HG02763 (cell line): ENCODE measurements around the gene LAMC3.

Source experiments
- ATAC-seq: cut with Tn5 transposase; IDR thresholded peaks from one replicate; pipeline ENCODE4 v1.9.1; 2021; ENCODE audit warnings: mild to moderate bottlenecking, moderate library complexity; ENCODE audit not compliant: unreplicated experiment

LAMC3 gene

DNA sequence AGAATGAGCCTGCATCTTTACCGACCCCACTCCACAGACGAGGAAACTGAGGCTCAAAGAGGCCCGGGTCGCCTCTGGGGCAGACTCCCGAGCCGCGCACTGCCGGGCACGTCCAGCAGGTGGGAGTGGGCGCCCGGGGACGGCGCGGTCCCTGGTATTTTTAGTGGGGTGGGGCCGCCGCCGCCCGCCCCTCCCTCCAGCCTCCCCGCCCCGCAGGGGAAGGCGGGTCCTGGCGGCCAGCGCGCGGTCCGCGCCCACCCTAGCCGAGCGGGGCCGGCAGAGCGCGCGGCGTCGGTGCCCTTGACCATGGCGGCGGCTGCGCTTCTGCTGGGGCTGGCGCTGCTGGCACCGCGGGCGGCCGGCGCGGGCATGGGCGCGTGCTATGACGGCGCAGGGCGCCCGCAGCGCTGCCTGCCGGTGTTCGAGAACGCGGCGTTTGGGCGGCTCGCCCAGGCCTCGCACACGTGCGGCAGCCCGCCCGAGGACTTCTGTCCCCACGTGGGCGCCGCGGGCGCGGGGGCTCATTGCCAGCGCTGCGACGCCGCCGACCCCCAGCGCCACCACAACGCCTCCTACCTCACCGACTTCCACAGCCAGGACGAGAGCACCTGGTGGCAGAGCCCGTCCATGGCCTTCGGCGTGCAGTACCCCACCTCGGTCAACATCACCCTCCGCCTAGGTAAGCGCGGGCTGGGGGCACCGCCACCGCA is at the start of gene LAMC3:
Gene LAMC3, plus strand, starts transcription at position 266 of the 710 bp plus-strand sequence. Its CDS starts 41 bp downstream, at position 307.
- no peak for ATAC-seq

GRCh38 chr9:130959809-130960334 is 49.1 kb upstream of the LAMC3 start:
- ATAC-seq: no peak

- ATAC-seq: no peak
Measured at GRCh38 chr9:130960522-130961378, 48.2 kb upstream of the LAMC3 start.

- ATAC-seq: no peak
Measured at GRCh38 chr9:130961511-130962300, 47.3 kb upstream of the LAMC3 start.

DNA sequence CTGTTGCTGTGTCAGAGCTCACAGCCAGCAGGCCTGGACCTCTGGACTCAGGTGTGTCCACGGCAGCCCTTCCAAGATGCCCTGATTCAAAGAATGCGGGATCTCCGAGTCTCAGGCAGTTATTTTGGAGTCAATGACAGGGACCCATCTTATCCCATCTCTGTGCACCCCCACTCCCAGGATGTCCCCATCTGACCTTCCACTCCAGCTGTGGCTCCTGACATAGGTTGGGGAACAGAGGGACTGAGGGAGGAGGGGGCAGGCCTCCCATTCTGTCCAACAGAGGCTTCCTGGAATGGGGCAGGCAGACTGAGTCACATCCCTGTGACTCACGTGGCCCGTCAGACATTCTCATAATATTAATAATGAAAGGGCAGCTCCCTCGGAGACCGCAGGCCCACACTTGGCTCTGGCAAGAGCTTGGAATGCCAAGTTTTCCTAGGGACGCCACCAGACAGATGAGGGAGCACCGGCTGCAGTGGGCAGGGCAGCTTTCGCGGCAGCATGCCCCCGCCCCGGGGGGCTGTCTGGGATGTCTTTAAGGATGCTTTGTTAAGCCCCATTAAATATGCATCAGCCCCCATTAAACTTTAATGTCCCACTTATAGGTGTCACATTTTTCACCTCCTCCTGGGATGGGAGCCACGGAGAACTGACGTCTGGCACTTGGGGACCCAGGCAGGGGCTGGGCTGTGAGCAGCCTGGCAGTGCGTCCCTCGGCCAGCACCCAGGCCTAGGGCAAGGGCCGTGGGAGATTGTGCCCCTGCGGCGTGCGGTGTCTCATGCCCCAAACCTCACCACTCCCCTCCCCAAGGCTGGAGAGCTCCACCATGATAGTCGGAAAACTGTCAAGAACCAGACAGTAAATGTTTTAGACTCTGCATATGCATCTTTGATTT is 46.3 kb upstream of the LAMC3 start:
- no peak for ATAC-seq

DNA sequence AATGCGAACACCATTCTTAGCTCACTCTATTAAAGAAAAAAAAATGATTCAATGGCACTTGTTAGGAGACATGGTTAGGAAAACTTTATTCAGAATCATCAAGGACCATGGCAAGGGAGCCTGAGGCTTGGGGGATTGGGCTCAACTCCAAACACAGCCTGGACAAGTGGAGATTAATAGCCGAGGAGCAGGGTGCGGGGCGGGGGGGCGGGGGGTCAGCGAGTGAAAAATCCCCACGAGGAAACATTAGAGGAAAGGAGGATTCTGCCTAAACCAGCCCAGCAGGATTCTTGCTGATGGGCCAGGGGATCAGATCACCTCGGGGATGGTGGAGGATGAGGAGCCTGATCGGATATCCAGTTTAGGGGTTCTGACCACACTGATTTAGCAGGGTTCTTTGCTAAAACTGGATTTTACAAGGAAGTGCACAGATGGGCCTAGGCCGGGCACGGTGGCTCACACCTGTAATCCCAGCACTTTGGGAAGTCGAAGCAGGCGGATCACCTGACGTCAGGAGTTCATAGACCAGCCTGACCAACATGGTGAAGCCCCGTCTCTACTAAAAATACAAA is 45.6 kb upstream of the LAMC3 start:
- no peak for ATAC-seq

GRCh38 chr9:130963916-130964315 is 45.1 kb upstream of the LAMC3 start:
- no peak for ATAC-seq

- ATAC-seq: no peak
Measured at GRCh38 chr9:130965680-130966079, 43.3 kb upstream of the LAMC3 start.

- no peak for ATAC-seq
Measured at GRCh38 chr9:130970052-130970451, 38.9 kb upstream of the LAMC3 start.

GRCh38 chr9:130970855-130971254 is 38.1 kb upstream of the LAMC3 start:
- ATAC-seq: no peak

GRCh38 chr9:130971294-130971849 is 37.6 kb upstream of the LAMC3 start:
- no peak for ATAC-seq

DNA sequence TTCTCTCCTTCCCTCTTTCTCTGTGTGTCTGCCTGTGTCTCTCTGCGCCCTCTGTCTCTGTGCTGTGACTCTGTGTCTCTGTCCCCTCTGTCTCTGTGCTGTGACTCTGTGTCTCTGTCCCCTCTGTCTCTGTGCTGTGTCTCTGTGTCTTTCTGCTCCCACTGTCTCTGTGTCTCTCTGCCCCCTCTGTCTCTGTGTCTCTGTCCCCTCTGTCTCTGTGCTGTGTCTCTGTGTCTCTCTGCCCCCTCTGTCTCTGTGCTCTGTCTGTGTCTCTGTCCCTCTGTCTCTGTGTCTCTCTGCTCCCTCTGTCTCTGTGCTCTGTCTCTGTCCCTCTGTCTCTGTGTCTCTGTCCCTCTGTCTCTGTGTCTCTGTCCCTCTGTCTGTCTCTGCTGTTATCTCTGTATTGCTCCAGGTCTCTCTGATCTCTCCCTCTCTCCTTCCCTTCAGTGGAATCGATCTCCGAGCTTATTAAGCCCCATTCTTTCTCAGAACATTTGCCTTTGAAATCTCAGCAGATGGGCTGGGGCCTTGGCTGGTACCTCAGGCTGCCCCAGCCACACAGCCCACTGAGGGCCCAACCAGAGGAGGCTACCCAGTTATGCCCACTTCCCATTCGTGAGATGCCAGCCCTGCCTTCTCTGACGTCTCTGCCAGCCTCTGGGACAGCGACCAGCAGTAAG is 36.6 kb upstream of the LAMC3 start:
- no peak for ATAC-seq

- ATAC-seq: no peak
Measured at GRCh38 chr9:130972957-130973685, 35.9 kb upstream of the LAMC3 start.

DNA sequence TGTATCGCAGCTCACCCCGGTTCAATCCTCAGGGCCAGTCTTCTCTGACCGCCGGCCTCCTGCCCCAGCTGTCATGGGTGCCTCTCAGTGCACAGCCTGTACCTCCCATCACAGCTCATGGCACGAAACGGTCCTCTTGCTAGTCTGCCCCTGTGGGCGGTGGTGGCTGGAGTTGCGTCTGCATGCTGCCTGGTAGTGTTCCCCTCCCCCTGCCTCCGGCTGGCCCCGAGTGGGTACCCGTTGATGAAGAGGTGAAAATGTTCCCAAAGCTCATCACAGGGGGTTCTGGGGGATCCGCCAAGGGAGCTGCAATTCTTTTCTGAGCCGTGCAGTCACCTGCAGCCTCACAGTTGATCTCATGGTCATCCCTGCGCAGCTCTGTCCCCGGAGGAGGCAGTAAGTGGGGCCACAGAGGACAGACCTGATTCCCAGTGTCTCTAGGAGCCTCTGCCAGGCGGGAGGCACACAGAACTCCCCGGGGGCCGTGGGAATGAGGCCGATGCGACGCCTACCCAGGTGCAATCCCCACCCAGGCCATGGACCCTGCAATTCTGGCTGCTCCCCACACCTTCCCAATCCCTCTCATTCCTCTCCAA is 35.2 kb upstream of the LAMC3 start:
- ATAC-seq: no peak

DNA sequence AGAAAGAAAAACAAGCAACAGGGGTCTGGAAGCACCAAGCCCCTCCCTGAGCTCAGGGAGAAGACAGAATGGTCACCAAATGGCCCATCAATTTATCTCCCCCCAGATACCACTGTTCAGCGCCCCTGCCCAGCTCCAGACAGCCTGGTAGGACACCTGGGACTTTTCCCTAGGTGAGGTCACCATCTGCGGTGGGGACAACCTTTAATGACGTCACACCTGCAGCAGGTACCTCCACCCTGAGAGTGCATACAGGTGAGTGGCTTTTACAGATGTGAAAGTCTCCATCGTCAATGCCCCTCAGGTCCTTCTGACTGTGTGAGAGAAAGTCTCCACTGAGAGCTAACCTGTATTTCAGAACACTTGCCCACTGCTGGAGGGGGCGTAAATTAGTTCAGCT is 34.3 kb upstream of the LAMC3 start:
- no peak for ATAC-seq

DNA sequence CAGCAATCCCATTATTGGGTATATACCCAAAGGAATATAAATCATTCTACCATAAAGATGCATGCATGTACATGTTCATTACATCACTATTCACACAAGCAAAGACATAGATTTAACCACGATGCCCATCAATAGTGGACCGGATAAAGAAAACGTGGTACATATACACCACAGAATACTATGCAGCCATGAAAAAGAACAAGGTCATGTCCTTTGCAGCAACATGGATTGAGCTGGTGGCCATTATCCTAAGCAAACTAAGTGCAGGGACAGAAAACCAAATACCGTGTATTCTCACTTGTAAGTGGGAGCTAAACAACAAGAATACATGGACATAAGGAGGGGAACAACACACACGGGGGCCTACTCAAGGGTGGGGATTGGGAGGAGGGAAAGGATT is 33.8 kb upstream of the LAMC3 start:
- ATAC-seq: no peak

GRCh38 chr9:130975932-130976841 is 32.8 kb upstream of the LAMC3 start:
- ATAC-seq: no peak
